ENCODE results near the gene BBIP1. TPM values are rescaled to one million over a fixed set of nuclear protein-coding genes. Genes with fewer than 3 reads are reported as not detected.

Gene BBIP1
- total RNA-seq, 1 experiment from 2014 or later, result 12.0 TPM

- Histone ChIP-seq H3K4me3 (ENCODE audit: low read length) (no peak overlapping the region), H3K79me2 (ENCODE audit: low read length) (peaks cover 89% of the 10 kb centered on the region), H3K4me2 (ENCODE audit: low read length) (0 out of 2 replicates have a peak overlapping the region, but pooled peaks have one; percentile 9), H3K9me3 (ENCODE audit: low read length) (no peaks in the 10 kb centered on the region), H3K27me3 (ENCODE audit: low read length) (no peaks in the 10 kb centered on the region), H3F3A (ENCODE audit: low read length, unreplicated experiment) (no peaks in the 10 kb centered on the region), H3K36me3 (ENCODE audit: low read depth, low read length) (no peaks in the 10 kb centered on the region), H3K9ac (ENCODE audit: low read length) (no peak overlapping the region), H4K20me1 (ENCODE audit: low read length) (peaks cover 8% of the 10 kb centered on the region; the same call in 1 of the 2 replicates), H3K4me1 (ENCODE audit: insufficient read depth, low read length) (peaks cover 19% of the 10 kb centered on the region), H3K27ac (ENCODE audit: low read length) (no peak overlapping the region), H2AFZ (ENCODE audit: low read length) (no peak overlapping the region), H3K9me2 (replicated peaks; ENCODE audit: low read length) (no peaks in the 10 kb centered on the region)
- BruUV-seq (replicated peaks), result no TSS peak
- ATAC-seq (0 out of 2 replicates have a peak, but pooled peaks have one; percentile 3), DNase-seq (peak; percentile 27)
- ChIA-PET POLR2A (ENCODE audit: unreplicated experiment) (no interaction called here), CTCF (no interaction called here)
- TF ChIP-seq EZH2phosphoT487 (IDR thresholded peaks at IDR 0.05; ENCODE audit: borderline replicate concordance, low read length) (no peak), CTCF (conservative IDR thresholded peaks at IDR 0.05; ENCODE audit: low read depth, low read length) (no peak), EZH2 (IDR thresholded peaks at IDR 0.05; ENCODE audit: low read length, unreplicated experiment) (no peak)
- intact Hi-C loops (cut with micrococcal nuclease), result no loop called here
Observed at GRCh38 chr10:110923856-110924493, 5.0 kb upstream of the BBIP1 start.

GRCh38 chr10:110919971-110920881 lies 1.2 kb upstream of the BBIP1 start:
- 0 out of 2 replicates have a peak overlapping the region, but pooled peaks have one; percentile 17 for H3K27ac ChIP-seq (ENCODE audit: low read length)
- peak overlapping the region; percentile 85 for H3K4me2 ChIP-seq (ENCODE audit: low read length)
- POLR2A ChIA-PET (ENCODE audit: unreplicated experiment), result no interaction called here
- H3K9me3 ChIP-seq (ENCODE audit: low read length), result no peaks in the 10 kb centered on the region
- H3F3A ChIP-seq (ENCODE audit: low read length, unreplicated experiment), result no peaks in the 10 kb centered on the region
- H4K20me1 ChIP-seq (ENCODE audit: low read length), result peaks cover 8% of the 10 kb centered on the region; the same call in 1 of the 2 replicates
- peaks cover 61% of the 10 kb centered on the region for H3K79me2 ChIP-seq (ENCODE audit: low read length)
- H3K4me3 ChIP-seq (ENCODE audit: low read length), result peak overlapping the region; percentile 83
- CTCF ChIA-PET, result interaction anchor here (0.6 kb wide), 1 partner anchor 25 kb away, joined by 5 read pairs; no protein-coding TSS in a partner anchor
- H3K9me2 ChIP-seq (replicated peaks; ENCODE audit: low read length), result no peaks in the 10 kb centered on the region
- peak; percentile 21 for DNase-seq
- no peak overlapping the region for H2AFZ ChIP-seq (ENCODE audit: low read length)
- peak overlapping the region; percentile 69 for H3K9ac ChIP-seq (ENCODE audit: low read length)
- no peaks in the 10 kb centered on the region for H3K27me3 ChIP-seq (ENCODE audit: low read length)
- TF ChIP-seq CTCF (conservative IDR thresholded peaks at IDR 0.05; ENCODE audit: low read depth, low read length), result no peak
- no peak for TF ChIP-seq EZH2phosphoT487 (IDR thresholded peaks at IDR 0.05; ENCODE audit: borderline replicate concordance, low read length)
- TF ChIP-seq EZH2 (IDR thresholded peaks at IDR 0.05; ENCODE audit: low read length, unreplicated experiment), result no peak
- intact Hi-C loops (cut with micrococcal nuclease), result loop anchor here (2.0 to 5.0 kb wide), 5 partner anchors 38 to 613 kb away; no protein-coding TSS in a partner anchor
- no peaks in the 10 kb centered on the region for H3K36me3 ChIP-seq (ENCODE audit: low read depth, low read length)
- no peak for ATAC-seq
- TSS peak; percentile 50 for BruUV-seq (replicated peaks)
- peaks cover 40% of the 10 kb centered on the region for H3K4me1 ChIP-seq (ENCODE audit: insufficient read depth, low read length)

Data from PC-3 (cell line).